Activated T-cell treated with anti-CD3 and anti-CD28 coated beads for 4 hours (primary cell): ENCODE results near the gene SMOC1.

Experiments
- DNase-seq: peaks from one replicate; pipeline ENCODE4 v3.0.0-alpha.2; 2020

Gene SMOC1

GRCh38 chr14:70049605-70050004, 170.4 kb downstream of the SMOC1 start:
- no peak for DNase-seq

DNA sequence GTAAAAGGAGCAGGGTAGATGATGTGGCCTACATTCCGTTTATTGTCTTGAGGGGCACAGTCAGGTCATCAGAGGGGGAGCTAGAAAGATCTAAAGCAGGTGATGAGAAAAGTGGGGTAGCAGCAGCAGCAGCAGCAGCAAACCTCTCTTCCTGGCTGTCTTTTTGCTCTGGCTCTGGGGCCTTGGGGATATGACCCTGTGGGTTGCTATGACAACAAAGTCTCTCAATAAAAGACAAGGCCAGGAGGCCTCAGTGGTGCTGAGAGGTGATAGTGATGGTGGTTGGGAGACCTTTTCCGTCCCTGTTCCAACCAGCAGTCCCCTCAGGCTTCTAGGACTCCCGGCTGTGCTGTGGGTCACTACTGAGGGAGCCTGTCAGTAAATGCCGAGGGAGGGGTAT, 170.9 kb downstream of the SMOC1 start:
- no peak for DNase-seq

DNA sequence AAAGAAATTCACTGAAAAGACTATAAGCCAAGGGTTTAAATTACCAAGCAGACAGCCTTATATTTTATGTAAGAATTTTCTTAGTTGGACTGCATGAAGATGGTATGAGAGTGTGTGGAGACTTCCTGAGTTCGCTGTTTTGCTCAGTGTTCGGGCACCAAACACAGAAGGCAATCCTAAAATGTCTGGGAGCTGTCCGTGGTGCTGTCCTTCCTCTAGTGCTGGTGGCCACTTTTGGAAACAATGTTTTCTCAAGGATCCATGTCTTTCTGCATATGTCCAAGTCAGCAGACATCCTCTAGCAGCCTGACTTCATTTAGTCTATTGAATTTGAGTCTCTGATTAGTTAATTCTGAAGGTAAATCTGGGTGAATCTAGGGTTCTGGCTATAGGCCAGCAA, 173.8 kb downstream of the SMOC1 start:
- DNase-seq = no peak

- DNase-seq = no peak
Observed at GRCh38 chr14:70057519-70058136, 178.4 kb downstream of the SMOC1 start.

GRCh38 chr14:70059545-70059944, 180.3 kb downstream of the SMOC1 start:
- DNase-seq = no peak

GRCh38 chr14:70061108-70061507, 181.9 kb downstream of the SMOC1 start:
- DNase-seq = no peak

DNA sequence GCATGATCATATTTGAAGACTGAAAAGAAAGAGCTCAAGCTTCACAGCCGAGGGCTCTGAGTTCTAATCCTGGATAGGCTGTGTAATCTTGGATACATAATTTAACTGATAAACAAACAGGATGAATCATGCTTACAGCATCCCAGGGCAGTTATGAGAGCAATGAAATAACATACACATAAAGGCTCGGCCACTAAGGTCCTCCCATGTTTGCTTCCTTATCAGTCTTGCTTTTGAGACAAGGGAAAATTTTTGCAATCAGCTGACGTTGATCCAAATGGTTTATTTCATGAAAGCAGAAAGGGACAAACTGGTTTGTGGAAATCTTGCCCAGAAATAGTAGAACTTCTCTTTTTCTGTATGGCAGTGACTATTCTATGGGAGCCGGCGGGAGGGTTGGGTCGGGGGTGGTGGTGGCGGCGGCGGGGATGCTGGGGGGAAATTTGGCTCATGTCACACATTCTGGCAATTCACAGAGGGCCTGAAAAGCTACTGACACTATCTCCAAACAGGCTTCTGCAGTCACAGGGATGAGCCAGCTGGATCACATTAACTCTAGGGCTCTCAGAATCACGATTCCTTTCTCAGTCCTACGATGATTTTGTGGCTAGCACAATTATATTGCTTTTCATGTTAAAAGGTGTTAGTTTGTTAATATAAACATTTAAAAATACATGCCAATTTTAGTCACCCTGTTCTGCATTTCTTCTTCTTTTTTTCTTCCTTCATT, 185.1 kb downstream of the SMOC1 start:
- no peak for DNase-seq

DNA sequence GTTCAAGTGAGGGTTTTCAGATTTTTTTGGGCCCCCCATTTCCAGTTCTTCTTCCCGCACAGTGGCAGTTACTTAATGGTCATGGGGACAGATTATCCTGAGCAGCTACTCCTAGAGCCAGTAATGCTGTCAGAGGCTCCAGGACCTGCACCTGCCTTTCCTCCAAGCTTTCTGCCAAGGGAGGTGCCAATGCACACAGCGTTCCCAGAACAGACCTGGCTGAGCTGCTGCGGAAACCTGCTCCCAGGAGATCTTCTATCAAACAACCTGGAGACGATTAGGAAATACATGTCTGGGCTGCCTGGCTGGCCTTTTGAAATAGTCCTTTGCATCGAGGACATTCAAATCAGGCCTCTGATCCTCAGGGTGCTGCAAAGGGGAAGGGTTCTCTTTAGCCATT, 188.6 kb downstream of the SMOC1 start:
- no peak for DNase-seq

- DNase-seq = no peak
Observed at GRCh38 chr14:70069186-70069585, 190.0 kb downstream of the SMOC1 start.

DNA sequence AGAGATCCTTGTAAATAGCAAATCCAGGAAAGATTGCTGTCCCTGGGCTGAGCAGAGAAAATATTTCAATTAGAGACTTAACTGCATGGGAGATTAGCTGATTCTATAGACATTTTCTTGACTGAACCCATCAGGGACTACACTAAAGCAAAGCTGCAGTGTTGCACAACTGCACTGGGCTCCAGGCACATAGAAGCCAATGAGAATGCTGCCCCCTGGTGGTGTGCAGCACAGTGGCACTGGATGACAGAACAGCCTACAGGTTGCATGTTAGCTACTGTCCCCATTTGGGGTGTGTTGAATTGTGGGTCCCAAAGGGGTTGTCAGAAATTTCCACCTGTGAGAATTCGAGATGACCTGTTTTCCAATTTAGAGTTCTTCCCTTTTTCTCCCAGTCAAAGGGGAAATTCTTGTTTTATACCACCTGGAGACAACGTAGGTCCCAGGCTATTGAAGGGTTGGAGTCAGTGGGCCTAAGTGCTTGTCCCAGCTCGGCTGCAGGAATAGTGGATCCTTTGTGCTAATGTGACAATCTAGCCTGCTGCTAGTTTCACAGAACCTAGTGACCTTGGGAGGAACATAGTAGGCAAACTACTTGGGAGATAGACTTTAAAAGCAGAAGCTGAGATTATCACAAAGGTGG, 194.8 kb downstream of the SMOC1 start:
- peak; percentile 5 for DNase-seq

- no peak for DNase-seq
Observed at GRCh38 chr14:70077005-70077404, 197.8 kb downstream of the SMOC1 start.

- DNase-seq = no peak
Observed at GRCh38 chr14:70077720-70078119, 198.5 kb downstream of the SMOC1 start.

- DNase-seq = no peak
Observed at GRCh38 chr14:70078329-70078728, 199.1 kb downstream of the SMOC1 start.

DNA sequence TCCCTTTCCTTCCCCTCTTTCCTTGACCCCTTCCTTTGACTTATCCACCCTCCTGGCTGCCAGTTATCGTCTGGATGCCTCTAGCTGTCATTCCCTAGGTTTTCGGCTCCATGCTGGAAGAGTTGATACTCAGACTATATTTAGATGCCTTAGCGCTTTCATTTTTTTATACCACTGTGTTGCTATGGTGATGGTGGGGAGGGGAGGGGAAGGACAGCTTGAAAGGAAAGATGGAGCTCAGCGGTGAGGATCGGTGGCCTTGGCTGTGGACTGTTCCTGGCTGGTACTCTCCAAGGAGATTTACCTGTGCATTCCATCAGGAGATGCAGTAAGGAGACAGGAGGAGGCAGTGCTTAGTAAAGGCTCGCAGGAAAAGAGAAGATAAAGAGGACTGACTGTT, 200.9 kb downstream of the SMOC1 start:
- DNase-seq = no peak
